PC-9 (cell line): ENCODE measurements around the gene SCRN3. TPM values are rescaled to one million over a fixed set of nuclear protein-coding genes. Genes with fewer than 3 reads are reported as not detected.
"Not testable (repeated sequence)": the region's sequence is repeated elsewhere in the genome, so short reads cannot be mapped to it uniquely, and the experiment has no call there.

ENCODE experiments used
- BruUV-seq: library from RNA; stranded (reverse); fragments of 400-500 nt; replicated peaks from 2 replicates; lab custom pipeline; 2021; lab: Mats Ljungman, UMichigan
- CTCF ChIA-PET: fragments of 300-600 bp; sonication (Branson Sonifier 250); formaldehyde crosslinking; loops from one replicate; lab custom pipeline; 2022; ENCODE audit warnings: antibody characterized with exemption; lab: Charles Lee
- POLR2A ChIA-PET: fragments of 300-600 bp; sonication (Branson Sonifier 250); formaldehyde crosslinking; loops from one replicate; lab custom pipeline; 2022; ENCODE audit warnings: antibody characterized with exemption; ENCODE audit not compliant: unreplicated experiment; lab: Charles Lee
- DNase-seq, 2 experiments: peaks; one replicate each; pipeline versions ENCODE4 v3.0.0 to v3.0.0-alpha.2; 2015 to 2022; ENCODE audit warnings: mixed read lengths in 1 of 2
- H2AFZ ChIP-seq: fragments of 200-600 bp; sonication (generic); 2 replicates; pipeline ENCODE4 v1.8.1; 2017; ENCODE audit warnings: antibody characterized with exemption
- H3F3A ChIP-seq: fragments of 200-600 bp; sonication (generic); 2 replicates; pipeline ENCODE4 v1.8.1; 2017; ENCODE audit warnings: antibody characterized with exemption, mild to moderate bottlenecking, low read depth; ENCODE audit not compliant: insufficient read depth
- H3K27ac ChIP-seq: fragments of 200-600 bp; sonication (generic); 2 replicates; pipeline ENCODE4 v1.6.1; 2016; ENCODE audit warnings: mixed run types
- H3K27me3 ChIP-seq: fragments of 200-600 bp; sonication (generic); 2 replicates; pipeline ENCODE4 v1.6.1; 2016; ENCODE audit warnings: low read depth, mixed run types; ENCODE audit not compliant: insufficient read depth
- H3K36me3 ChIP-seq: fragments of 200-600 bp; sonication (generic); 2 replicates; pipeline ENCODE4 v1.6.1; 2016; ENCODE audit warnings: low read depth, mixed run types
- H3K4me1 ChIP-seq: fragments of 200-600 bp; sonication (generic); replicated peaks from 2 replicates; pipeline ENCODE4 v1.6.1; 2016; ENCODE audit warnings: mixed run types; ENCODE audit not compliant: insufficient read depth
- H3K4me2 ChIP-seq: fragments of 200-600 bp; sonication (generic); 2 replicates; pipeline ENCODE4 v1.6.1; 2017; ENCODE audit warnings: mixed run types
- H3K4me3 ChIP-seq: fragments of 200-600 bp; sonication (generic); 2 replicates; pipeline ENCODE4 v1.6.1; 2016; ENCODE audit warnings: mixed run types
- H3K79me2 ChIP-seq: fragments of 200-600 bp; sonication (generic); 2 replicates; pipeline ENCODE4 v1.6.1; 2017; ENCODE audit warnings: low read depth, mixed run types
- H3K9me2 ChIP-seq: fragments of 200-600 bp; sonication (generic); 2 replicates; pipeline ENCODE4 v1.8.1; 2017; ENCODE audit warnings: mild to moderate bottlenecking; ENCODE audit not compliant: insufficient read depth
- H3K9me3 ChIP-seq: fragments of 200-600 bp; sonication (generic); 2 replicates; pipeline ENCODE4 v1.8.1; 2016; ENCODE audit warnings: low read depth; ENCODE audit not compliant: insufficient read depth
- H4K20me1 ChIP-seq: fragments of 200-600 bp; sonication (generic); 2 replicates; pipeline ENCODE4 v1.8.1; 2017; ENCODE audit not compliant: insufficient read depth
- EZH2 ChIP-seq: fragments of 200-600 bp; sonication (generic); IDR thresholded peaks from 2 replicates; pipeline ENCODE4 v1.8.0; 2017; ENCODE audit warnings: antibody characterized with exemption, low read depth
- intact Hi-C: fragments of 100-400 bp; cut with micrococcal nuclease; formaldehyde crosslinking; loops from one replicate; pipeline ENCODE4 v1.10.0; 2022; ENCODE audit not compliant: unreplicated experiment
- total RNA-seq: library from RNA; stranded (reverse); gene quantifications from 2 replicates; pipeline ENCODE4 v1.2.3, GENCODE V29; 2021
- TF ChIP-seq, protein P1 (sequence below): fragments of 200-600 bp; sonication (generic); conservative IDR thresholded peaks from 2 replicates; pipeline ENCODE4 v1.6.1; 2017; ENCODE audit warnings: mixed run types, antibody characterized with exemption, mild to moderate bottlenecking, moderate library complexity

SCRN3 gene
- total RNA-seq, 1 experiment from 2014 or later = 28.7 TPM

DNA sequence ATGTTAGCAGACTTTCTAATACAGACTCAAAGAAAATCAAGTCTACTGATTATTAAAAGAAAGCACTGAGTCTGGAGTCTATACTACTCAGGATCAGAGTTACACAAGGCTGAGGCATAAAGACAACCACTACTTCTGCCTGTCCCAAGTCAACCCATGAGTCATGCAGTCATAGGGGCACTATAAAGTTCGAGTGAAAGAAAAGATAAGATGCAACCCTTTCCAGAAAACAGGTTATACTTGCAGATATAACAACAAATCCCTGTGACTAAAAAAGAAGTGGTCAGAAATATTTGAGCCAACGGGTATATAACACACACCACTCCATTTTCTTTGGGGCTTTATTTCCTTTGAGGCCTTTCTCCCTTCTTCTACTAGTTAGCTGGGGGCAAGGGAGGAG, 18.6 kb upstream of the SCRN3 start:
- no peaks in the 10 kb centered on the region for H3K27me3 ChIP-seq
- no TSS peak for BruUV-seq
- ChIA-PET CTCF (interaction anchor here (0.7 kb wide), 1 partner anchor 723 kb away, joined by 5 read pairs; no protein-coding TSS in a partner anchor), POLR2A (no interaction called here)
- DNase-seq = peak in 1 of 2 experiments; percentile 56
- no peak overlapping the region for H3K27ac ChIP-seq
- TF ChIP-seq EZH2 = no peak
- TF ChIP-seq, protein P1, sequence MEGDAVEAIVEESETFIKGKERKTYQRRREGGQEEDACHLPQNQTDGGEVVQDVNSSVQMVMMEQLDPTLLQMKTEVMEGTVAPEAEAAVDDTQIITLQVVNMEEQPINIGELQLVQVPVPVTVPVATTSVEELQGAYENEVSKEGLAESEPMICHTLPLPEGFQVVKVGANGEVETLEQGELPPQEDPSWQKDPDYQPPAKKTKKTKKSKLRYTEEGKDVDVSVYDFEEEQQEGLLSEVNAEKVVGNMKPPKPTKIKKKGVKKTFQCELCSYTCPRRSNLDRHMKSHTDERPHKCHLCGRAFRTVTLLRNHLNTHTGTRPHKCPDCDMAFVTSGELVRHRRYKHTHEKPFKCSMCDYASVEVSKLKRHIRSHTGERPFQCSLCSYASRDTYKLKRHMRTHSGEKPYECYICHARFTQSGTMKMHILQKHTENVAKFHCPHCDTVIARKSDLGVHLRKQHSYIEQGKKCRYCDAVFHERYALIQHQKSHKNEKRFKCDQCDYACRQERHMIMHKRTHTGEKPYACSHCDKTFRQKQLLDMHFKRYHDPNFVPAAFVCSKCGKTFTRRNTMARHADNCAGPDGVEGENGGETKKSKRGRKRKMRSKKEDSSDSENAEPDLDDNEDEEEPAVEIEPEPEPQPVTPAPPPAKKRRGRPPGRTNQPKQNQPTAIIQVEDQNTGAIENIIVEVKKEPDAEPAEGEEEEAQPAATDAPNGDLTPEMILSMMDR = no peak
- H4K20me1 ChIP-seq = peaks cover 6% of the 10 kb centered on the region; the same call in 1 of the 2 replicates
- H3F3A ChIP-seq = no peaks in the 10 kb centered on the region
- H3K79me2 ChIP-seq = no peaks in the 10 kb centered on the region
- no peak overlapping the region for H3K4me3 ChIP-seq
- H2AFZ ChIP-seq = no peak overlapping the region
- no peaks in the 10 kb centered on the region for H3K9me3 ChIP-seq
- no peak overlapping the region for H3K4me2 ChIP-seq
- no peaks in the 10 kb centered on the region for H3K4me1 ChIP-seq
- intact Hi-C loops = no loop called here
- H3K36me3 ChIP-seq = peaks cover 51% of the 10 kb centered on the region
- no peaks in the 10 kb centered on the region for H3K9me2 ChIP-seq

DNA sequence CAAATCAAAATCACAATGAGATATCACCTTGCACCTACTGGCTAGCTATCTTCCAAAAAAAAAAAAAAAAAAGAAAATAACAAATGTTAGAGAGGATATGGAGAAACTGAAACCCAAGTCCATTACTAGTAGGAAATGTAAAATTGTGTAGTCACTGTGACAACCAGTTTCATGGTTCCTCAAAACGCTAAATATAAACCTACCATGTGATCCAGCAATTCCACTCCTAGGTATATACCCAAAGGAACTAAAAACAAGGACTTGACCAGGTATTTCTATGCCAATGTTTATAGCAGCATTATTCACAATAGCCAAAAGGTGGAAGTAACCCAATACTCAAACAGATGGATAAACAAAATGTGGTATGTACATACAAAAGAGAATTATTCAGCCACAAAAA, 11.7 kb upstream of the SCRN3 start:
- Histone ChIP-seq H3K4me1 (no peaks in the 10 kb centered on the region), H3K36me3 (peaks cover 39% of the 10 kb centered on the region), H3K27ac (no peak overlapping the region), H3K9me2 (no peaks in the 10 kb centered on the region), H3K27me3 (no peaks in the 10 kb centered on the region), H3K4me3 (no peak overlapping the region), H3K79me2 (peaks cover 2% of the 10 kb centered on the region; the same call in 1 of the 2 replicates), H3F3A (no peaks in the 10 kb centered on the region), H4K20me1 (peaks cover 24% of the 10 kb centered on the region), H3K4me2 (no peak overlapping the region), H3K9me3 (no peaks in the 10 kb centered on the region), H2AFZ (no peak overlapping the region)
- ChIA-PET CTCF (interaction anchor here (0.6 to 0.7 kb wide), 2 partner anchors 163 to 361 kb away, joined by 3 to 4 read pairs; no protein-coding TSS in a partner anchor), POLR2A (no interaction called here)
- DNase-seq = no peak
- no TSS peak for BruUV-seq
- intact Hi-C loops = no loop called here
- TF ChIP-seq, protein P1 = no peak
- no peak for TF ChIP-seq EZH2

GRCh38 chr2:174385201-174385600, 10.3 kb upstream of the SCRN3 start:
- TF ChIP-seq EZH2 = no peak
- TF ChIP-seq, protein P1 = no peak
- Histone ChIP-seq H3K4me3 (no peak overlapping the region), H3K79me2 (peaks cover 5% of the 10 kb centered on the region; the same call in 1 of the 2 replicates), H3K4me2 (no peak overlapping the region), H3K9me3 (no peaks in the 10 kb centered on the region), H2AFZ (no peak overlapping the region), H3K27me3 (no peaks in the 10 kb centered on the region), H3F3A (no peaks in the 10 kb centered on the region), H3K36me3 (peaks cover 33% of the 10 kb centered on the region), H3K27ac (no peak overlapping the region), H3K4me1 (no peaks in the 10 kb centered on the region), H4K20me1 (peaks cover 25% of the 10 kb centered on the region), H3K9me2 (no peaks in the 10 kb centered on the region)
- DNase-seq = no peak
- intact Hi-C loops = no loop called here
- no TSS peak for BruUV-seq
- ChIA-PET POLR2A (no interaction called here), CTCF (no interaction called here)

GRCh38 chr2:174388706-174389105, 6.8 kb upstream of the SCRN3 start:
- H3K27me3 ChIP-seq, intact Hi-C loops, H2AFZ ChIP-seq, POLR2A ChIA-PET, H3K27ac ChIP-seq, H3K9me3 ChIP-seq, H3K9me2 ChIP-seq, H3K4me3 ChIP-seq, H3K4me1 ChIP-seq, DNase-seq, H3F3A ChIP-seq, CTCF ChIA-PET, H3K4me2 ChIP-seq, BruUV-seq: not testable (repeated sequence)
- Histone ChIP-seq H4K20me1 (peaks cover 32% of the 10 kb centered on the region; the same call in 1 of the 2 replicates), H3K36me3 (peaks cover 46% of the 10 kb centered on the region), H3K79me2 (peaks cover 37% of the 10 kb centered on the region)
